ENCODE measurements around the gene EMP1.

Gene EMP1

DNA sequence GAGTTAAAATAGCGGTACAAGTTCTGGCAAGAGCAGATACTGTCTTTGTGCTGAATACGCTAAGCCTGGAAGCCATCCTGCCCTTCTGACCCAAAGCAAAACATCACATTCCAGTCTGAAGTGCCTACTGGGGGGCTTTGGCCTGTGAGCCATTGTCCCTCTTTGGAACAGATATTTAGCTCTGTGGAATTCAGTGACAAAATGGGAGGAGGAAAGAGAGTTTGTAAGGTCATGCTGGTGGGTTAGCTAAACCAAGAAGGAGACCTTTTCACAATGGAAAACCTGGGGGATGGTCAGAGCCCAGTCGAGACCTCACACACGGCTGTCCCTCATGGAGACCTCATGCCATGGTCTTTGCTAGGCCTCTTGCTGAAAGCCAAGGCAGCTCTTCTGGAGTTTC lies 18.5 kb downstream of the EMP1 start:
- Histone ChIP-seq H3K4me1 (no peaks in the 10 kb centered on the region), H3K4me3 (ENCODE audit: low read depth, low read length) (no peak overlapping the region), H3K27me3 (peaks cover 12% of the 10 kb centered on the region), H3K9me3 (no peaks in the 10 kb centered on the region), H3K36me3 (no peaks in the 10 kb centered on the region)
- TF ChIP-seq, protein P1, sequence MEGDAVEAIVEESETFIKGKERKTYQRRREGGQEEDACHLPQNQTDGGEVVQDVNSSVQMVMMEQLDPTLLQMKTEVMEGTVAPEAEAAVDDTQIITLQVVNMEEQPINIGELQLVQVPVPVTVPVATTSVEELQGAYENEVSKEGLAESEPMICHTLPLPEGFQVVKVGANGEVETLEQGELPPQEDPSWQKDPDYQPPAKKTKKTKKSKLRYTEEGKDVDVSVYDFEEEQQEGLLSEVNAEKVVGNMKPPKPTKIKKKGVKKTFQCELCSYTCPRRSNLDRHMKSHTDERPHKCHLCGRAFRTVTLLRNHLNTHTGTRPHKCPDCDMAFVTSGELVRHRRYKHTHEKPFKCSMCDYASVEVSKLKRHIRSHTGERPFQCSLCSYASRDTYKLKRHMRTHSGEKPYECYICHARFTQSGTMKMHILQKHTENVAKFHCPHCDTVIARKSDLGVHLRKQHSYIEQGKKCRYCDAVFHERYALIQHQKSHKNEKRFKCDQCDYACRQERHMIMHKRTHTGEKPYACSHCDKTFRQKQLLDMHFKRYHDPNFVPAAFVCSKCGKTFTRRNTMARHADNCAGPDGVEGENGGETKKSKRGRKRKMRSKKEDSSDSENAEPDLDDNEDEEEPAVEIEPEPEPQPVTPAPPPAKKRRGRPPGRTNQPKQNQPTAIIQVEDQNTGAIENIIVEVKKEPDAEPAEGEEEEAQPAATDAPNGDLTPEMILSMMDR (IDR thresholded peaks at IDR 0.05; ENCODE audit: low read depth, low read length), result no peak
- no peak for DNase-seq

DNA sequence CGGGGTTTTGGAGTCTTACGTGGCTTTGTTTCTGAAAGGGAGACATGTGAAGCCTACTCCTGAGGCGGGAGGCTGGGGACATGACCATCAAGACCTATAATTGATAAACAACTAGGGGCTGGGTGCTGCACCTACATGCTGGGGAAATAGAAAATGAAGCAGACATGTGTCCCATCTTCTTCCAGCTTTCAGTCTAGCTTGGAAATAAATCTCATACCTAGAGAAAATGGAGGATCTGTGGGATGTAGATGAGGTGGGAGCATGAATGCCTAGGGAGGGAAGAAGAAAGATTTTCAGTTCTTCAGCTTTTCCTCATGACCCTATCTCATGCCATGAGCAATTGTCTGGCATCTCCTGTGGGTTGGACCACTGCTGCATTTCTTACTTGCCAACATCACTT lies 22.1 kb downstream of the EMP1 start:
- TF ChIP-seq, protein P1 (IDR thresholded peaks at IDR 0.05; ENCODE audit: low read depth, low read length), result no peak
- H3K36me3 ChIP-seq, result no peaks in the 10 kb centered on the region
- H3K9me3 ChIP-seq, result no peaks in the 10 kb centered on the region
- H3K4me1 ChIP-seq, result no peaks in the 10 kb centered on the region
- no peak overlapping the region for H3K4me3 ChIP-seq (ENCODE audit: low read depth, low read length)
- DNase-seq, result no peak
- peaks cover 18% of the 10 kb centered on the region for H3K27me3 ChIP-seq

DNA sequence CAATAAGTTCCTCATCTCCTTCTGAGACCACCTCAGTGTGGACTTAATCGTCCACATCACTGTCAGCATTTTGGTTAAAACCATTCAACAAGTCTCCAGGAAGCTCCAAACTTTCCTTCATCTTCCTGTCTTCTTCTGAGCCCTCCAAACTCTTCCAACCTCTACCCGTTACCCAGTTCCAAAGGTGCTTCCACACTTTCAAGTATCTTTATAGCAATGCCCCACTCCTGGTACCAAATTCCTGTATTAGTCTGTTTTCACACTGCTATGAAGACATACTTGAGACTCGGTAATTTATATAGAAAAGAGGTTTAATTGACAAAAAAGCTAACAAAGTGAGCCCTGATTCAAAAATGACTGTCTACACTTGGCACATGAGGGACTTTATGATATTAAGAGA lies 22.8 kb downstream of the EMP1 start:
- Histone ChIP-seq H3K4me3 (ENCODE audit: low read depth, low read length) (no peak overlapping the region), H3K36me3 (no peaks in the 10 kb centered on the region), H3K4me1 (no peaks in the 10 kb centered on the region), H3K27me3 (peaks cover 18% of the 10 kb centered on the region), H3K9me3 (no peaks in the 10 kb centered on the region)
- DNase-seq, result no peak
- TF ChIP-seq, protein P1 (IDR thresholded peaks at IDR 0.05; ENCODE audit: low read depth, low read length), result no peak

DNA sequence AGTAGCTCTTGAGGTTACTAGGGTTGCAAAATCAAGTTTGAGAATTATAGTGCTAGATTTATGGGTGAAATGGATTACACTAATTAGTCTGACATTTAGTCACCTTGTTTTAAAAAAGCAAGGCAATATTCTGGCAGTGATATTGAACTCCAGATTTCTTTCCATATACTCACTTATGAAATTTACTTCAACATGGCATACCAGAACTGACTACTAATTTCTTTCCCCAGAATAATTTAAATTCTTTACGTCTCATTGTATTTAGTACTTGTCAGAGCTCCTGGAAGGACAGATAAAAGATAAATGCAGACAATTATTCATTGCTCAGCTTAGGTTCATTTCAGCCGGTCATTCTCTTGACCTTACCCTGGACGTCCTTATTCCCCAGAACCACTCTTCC lies 24.3 kb downstream of the EMP1 start:
- DNase-seq, result no peak
- H3K9me3 ChIP-seq, result no peaks in the 10 kb centered on the region
- H3K27me3 ChIP-seq, result peaks cover 25% of the 10 kb centered on the region
- no peaks in the 10 kb centered on the region for H3K36me3 ChIP-seq
- TF ChIP-seq, protein P1 (IDR thresholded peaks at IDR 0.05; ENCODE audit: low read depth, low read length), result no peak
- no peaks in the 10 kb centered on the region for H3K4me1 ChIP-seq
- H3K4me3 ChIP-seq (ENCODE audit: low read depth, low read length), result no peak overlapping the region

DNA sequence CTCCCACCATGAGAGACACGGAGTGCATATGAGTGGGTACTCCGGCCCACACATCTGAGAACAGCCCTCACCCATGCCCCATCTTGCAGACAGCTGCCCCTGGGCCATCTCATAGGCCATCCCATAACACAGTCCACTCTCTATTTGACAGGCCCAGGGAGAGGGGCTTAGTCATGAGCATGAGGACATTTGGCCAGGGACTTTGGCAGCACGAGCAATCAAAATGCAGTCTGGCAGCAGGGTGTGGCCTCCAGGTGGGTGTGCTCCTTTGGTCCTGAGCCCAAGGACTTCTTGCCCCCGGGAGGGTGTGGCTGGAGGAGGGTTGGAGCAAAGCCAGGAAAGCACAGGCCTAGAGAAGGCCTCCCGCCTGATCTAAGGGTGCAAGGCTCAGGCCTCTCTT lies 25.6 kb downstream of the EMP1 start:
- no peak for DNase-seq
- Histone ChIP-seq H3K4me3 (ENCODE audit: low read depth, low read length) (no peak overlapping the region), H3K9me3 (no peaks in the 10 kb centered on the region), H3K4me1 (no peaks in the 10 kb centered on the region), H3K36me3 (no peaks in the 10 kb centered on the region), H3K27me3 (peaks cover 31% of the 10 kb centered on the region)
- TF ChIP-seq, protein P1 (IDR thresholded peaks at IDR 0.05; ENCODE audit: low read depth, low read length), result no peak

DNA sequence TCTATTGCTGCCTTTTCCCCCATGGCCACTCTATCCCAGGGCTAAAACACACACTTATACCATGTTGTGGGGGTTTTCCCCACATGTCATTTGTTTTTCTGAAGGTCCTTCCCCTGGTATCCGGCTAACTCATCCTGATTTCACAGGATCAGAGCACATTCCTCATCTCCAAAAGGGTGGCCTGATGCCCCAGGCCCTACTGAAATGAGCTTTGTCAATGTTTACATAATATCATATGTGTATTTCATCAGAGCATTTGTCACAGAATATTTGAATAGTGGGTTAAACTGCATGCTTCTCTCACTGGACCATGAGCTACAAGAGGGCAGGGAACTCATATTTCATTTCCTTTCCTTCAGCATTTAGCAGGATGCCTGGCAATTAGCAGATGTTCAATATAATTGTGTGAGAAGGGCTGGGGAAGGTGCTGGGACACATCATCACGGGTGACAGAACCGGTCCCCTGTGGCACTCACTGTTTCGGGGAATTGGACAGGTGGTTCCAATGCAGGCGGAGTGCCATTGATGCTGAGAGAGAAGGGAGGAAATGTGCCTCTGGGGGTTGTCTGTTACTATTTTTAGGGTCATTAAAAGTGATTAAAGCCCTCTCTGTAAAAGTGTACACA lies 26.8 kb downstream of the EMP1 start:
- H3K9me3 ChIP-seq, result no peaks in the 10 kb centered on the region
- DNase-seq, result no peak
- H3K4me1 ChIP-seq, result no peaks in the 10 kb centered on the region
- H3K36me3 ChIP-seq, result no peaks in the 10 kb centered on the region
- H3K27me3 ChIP-seq, result peaks cover 28% of the 10 kb centered on the region
- H3K4me3 ChIP-seq (ENCODE audit: low read depth, low read length), result no peak overlapping the region
- TF ChIP-seq, protein P1 (IDR thresholded peaks at IDR 0.05; ENCODE audit: low read depth, low read length), result no peak
